ENCODE results near the gene FAM72B.
"Not testable (repeated sequence)": the region's sequence is repeated elsewhere in the genome, so short reads cannot be mapped to it uniquely, and the experiment has no call there.

FAM72B gene

DNA sequence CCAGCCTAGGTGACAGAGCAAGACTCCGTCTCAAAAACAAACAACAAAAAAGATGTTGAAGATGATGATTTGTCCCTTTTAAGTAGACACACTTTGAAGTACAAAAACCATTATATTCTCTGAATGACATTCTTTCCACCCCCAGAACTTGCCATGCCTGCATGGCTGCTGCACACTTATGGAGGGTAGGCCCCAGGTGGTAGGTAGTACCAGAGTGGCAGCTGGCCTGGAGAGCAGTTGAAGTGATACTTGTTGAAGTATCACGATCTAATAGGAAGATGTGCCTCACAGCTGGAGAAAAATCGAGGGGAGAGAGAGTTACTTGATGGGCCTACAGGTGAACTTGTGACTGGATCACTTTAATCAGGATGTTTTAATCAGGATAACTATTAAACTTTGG is 15.6 kb upstream of the FAM72B start:
- DNase-seq, result not testable (repeated sequence)

DNA sequence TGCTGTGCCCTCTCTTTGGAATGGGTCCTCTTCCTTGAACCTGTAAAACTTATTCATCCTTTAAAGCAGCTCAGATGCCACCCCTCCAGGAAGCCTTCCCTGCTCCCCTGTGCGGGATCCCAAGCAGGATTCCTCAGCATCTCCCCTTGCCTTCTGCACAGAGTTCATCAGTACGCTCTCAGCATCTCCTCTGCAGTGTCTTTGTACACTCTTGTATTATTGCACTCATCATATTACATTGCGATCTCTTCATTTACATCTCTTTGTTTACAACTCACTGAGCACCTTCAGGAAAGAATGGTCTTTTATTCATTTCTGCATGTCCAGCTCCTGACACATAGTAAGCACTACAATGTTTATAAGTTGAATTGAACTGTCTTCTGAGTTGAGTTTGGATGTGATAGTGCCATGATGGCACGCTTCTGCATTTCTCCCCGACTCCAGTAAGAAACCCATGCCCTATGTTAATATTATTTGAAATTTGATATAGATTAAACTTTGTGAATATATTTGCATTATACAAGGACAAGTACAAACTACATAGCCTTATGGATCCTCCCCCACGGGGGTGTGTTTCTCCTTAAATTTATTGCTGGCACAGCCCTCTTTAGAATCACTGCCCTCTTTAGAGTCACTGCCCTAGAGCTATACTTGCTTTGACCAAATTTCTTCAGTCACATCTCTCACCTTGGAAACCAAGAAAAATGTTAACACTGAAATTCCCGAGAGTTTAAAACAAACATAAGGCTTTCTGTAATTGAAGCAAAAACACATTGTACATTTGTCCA is 13.1 kb upstream of the FAM72B start:
- not testable (repeated sequence) for DNase-seq

DNA sequence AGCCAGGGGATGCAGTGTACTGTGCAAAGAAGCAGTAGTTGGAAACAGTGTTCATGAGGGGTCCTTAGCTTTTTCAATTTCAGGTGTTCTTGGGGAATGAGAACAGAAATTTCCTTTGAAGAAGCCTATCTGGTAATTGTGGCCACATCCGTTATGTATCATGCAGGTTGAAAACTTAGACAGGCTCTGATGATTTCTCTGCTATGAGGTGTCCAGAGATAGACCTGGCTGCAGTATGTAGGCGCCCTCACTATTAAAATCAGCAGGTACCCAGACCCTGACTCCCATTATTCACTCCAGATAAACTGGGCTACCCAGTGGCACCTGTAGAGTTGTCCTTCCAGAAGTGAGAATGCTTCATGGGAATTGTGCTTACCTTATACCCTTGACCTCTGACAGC is 8.4 kb upstream of the FAM72B start:
- not testable (repeated sequence) for DNase-seq

GRCh38 chr1:121187914-121188313 is 3.8 kb upstream of the FAM72B start:
- DNase-seq, result not testable (repeated sequence)

GRCh38 chr1:121186191-121186590 is 2.1 kb upstream of the FAM72B start:
- DNase-seq, result not testable (repeated sequence)

DNA sequence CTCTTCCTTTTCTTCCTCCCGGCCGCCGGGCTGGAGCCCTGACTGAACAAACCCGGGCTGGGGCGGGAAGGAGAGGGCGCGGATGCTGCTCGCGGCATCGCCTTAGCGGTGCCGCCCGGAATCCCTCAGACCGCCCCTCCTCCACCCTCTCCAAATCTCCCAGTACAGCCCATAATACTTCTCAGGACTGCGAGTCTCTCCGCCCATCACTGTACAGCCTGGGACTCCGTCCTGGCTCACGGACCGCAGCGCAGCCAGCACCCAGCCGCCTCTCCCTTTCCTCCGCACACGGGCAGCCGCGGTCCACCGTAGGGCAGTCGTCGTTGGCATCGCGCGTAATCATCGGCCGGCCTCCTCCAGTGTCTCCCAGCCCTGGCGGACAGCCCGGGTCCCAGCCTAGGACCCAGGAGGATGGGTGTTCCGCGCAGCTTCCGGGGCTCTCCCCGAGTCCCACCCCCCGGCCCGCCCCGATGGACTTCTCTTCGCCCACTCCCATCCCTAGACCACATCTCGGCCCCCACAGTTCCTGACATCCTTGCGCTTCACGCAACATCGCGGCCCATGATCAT is 1.1 kb upstream of the FAM72B start:
- not testable (repeated sequence) for DNase-seq

GRCh38 chr1:121183867-121184266 is 273 bp downstream of the FAM72B start:
- DNase-seq, result not testable (repeated sequence)

DNA sequence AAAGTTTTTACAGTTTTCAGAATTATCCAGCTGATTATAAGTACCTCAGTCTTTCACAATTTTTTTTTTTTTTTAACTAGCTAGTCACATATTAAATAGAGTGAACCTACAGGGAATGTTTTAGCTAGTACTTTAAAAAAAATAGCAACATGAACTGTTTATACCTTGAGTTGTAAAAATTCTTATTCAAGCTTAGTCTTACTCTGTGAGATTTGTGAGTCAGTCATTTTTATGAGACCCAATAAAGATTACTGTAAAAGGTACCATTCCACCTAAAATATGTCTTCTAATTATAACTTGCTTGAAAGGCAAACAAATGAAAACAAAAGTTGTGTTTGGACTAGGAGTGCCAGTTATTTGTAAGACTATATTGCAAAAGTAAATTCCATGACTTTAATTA is 5.9 kb downstream of the FAM72B start:
- DNase-seq, result not testable (repeated sequence)

GRCh38 chr1:121176649-121177048 is 7.5 kb downstream of the FAM72B start:
- not testable (repeated sequence) for DNase-seq

DNA sequence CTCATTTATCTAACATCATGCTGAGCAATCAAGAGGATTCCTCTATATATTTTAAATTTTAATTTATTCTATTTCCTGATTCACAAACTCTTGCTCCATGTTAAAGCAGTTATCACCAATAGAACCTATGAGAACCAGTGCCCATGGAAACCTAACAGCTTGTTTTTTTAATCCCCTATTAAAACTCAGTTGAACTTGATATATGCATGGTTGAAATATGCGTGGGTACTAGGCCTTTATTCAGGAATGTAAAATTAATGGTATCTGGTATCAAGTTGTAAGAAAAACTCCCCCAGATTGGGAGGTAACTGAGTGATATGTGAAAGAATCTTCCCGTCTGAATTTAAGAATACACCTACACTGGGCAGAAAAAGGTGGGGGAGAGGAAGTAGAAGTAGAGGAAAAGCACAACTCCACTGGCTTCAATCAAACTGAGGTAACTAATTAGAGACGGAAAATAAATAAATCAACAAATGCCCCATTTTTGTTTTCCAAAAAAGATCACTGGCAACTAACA is 15.9 kb downstream of the FAM72B start:
- DNase-seq, result not testable (repeated sequence)

- not testable (repeated sequence) for DNase-seq
Measured at GRCh38 chr1:121167225-121167738, 16.9 kb downstream of the FAM72B start.

- not testable (repeated sequence) for DNase-seq
Measured at GRCh38 chr1:121165296-121165695, 18.8 kb downstream of the FAM72B start.

- DNase-seq, result not testable (repeated sequence)
Measured at GRCh38 chr1:121163850-121164757, 20.0 kb downstream of the FAM72B start.

DNA sequence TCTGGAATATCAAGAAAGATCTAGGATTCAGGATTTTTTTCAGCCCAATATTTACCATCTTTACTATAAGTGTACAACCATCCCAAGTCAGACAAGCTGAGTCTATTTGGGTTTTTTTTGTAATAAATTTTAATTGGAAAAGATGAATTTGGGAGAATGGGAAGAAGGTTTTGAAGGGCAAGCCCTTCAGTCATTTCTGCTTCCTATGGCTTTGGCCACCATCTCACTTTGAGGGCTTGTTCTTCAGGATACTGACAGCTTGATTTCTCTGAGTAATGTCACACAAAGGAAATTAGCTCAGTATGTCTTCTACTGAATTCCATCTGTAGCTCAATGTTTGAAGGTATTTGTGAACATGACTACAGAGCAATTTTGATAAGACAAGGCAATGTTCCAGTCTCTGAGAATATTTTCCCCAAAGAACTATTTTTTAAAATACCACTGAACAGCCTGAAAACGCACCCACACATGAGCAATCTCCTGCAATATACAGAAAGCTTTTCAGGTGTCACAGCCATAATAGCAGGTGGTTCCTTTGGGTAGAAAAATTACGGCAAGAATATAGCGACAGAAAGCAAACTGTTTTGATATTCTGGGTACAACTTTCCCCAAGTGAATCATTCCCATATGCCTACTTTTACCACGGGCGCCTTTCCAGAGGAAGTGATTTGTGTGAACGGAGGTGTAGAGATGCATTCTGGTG is 22.8 kb downstream of the FAM72B start:
- DNase-seq, result not testable (repeated sequence)

GRCh38 chr1:121160118-121160517 is 24.0 kb downstream of the FAM72B start:
- not testable (repeated sequence) for DNase-seq

DNA sequence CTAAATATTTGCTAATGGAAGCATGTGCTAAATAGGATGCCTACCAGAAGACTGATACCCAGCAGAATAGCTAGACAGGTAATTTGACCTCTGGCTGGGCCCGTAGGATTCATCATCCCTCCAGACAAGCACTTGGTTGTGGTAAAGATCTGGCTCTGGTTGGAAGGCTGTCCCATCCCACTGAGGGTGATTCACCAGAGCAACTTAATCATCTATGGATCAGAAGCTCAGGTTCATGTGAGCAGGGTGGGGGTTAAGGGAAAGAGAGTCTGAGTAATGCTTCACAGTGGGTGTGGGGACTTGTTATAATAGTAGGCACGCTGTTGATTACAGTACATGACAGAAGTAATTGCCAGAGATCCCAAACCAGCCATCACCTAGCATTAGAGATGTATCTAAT is 26.5 kb downstream of the FAM72B start:
- not testable (repeated sequence) for DNase-seq

GRCh38 chr1:121156958-121157603 is 27.1 kb downstream of the FAM72B start:
- DNase-seq, result not testable (repeated sequence)

GRCh38 chr1:121155671-121156358 is 28.3 kb downstream of the FAM72B start:
- not testable (repeated sequence) for DNase-seq

GRCh38 chr1:121154811-121155210 is 29.3 kb downstream of the FAM72B start:
- not testable (repeated sequence) for DNase-seq

GRCh38 chr1:121152788-121153187 is 31.4 kb downstream of the FAM72B start:
- DNase-seq, result not testable (repeated sequence)

DNA sequence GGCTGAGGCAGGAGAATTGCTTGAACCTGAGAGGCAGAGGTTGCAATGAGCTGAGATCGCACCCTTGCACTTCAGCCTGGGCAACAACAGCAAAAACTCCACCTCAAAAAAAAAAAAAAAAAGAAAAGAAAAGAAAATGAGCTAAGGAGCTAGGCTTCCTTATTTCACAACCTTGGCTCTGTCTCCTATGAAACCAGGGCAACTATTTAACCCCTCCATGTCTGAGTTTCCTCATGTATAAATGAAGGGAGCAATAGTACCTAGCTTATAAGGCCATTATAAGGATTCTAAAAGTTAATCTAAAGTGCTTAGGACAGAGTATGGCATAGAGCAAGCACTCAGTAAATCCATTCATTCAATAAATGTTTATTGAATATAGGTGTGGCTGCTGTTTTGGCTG is 32.8 kb downstream of the FAM72B start:
- not testable (repeated sequence) for DNase-seq

Data from NCI-H1092 (cell line).